Transverse colon (tissue), 4 donors: ENCODE measurements around the gene DYNLT5.

Source experiments
- EP300 ChIP-seq: sonication (generic); formaldehyde crosslinking; IDR thresholded peaks from one replicate; pipeline ENCODE4 v1.6.1; 2017; ENCODE audit warnings: antibody characterized with exemption, low read depth
- POLR2A ChIP-seq: fragments of 450-650 bp; IDR thresholded peaks from one replicate; pipeline ENCODE4 v1.6.1; 2016; ENCODE audit warnings: antibody characterized with exemption, mild to moderate bottlenecking, moderate library complexity
- POLR2AphosphoS5 ChIP-seq, 3 donors: sonication (generic); formaldehyde crosslinking; IDR thresholded peaks; one replicate each; pipeline ENCODE4 v1.6.1; 2016; ENCODE audit warnings: antibody characterized with exemption in 3 of 3
- TF ChIP-seq, protein P1 (sequence below), 5 experiments: fragments of 200-600 bp in 3 of 5; fragments of 450-650 bp in 2 of 5; sonication (generic) in 3 of 5; IDR thresholded peaks; 1 replicate in 2 of 5; 2 replicates in 3 of 5; pipeline ENCODE4 v1.5.1; 2016 to 2017; ENCODE audit warnings: antibody characterized with exemption in 5 of 5, inconsistent platforms in 3 of 5, mild to moderate bottlenecking in 2 of 5, moderate library complexity in 1 of 5

DNA sequence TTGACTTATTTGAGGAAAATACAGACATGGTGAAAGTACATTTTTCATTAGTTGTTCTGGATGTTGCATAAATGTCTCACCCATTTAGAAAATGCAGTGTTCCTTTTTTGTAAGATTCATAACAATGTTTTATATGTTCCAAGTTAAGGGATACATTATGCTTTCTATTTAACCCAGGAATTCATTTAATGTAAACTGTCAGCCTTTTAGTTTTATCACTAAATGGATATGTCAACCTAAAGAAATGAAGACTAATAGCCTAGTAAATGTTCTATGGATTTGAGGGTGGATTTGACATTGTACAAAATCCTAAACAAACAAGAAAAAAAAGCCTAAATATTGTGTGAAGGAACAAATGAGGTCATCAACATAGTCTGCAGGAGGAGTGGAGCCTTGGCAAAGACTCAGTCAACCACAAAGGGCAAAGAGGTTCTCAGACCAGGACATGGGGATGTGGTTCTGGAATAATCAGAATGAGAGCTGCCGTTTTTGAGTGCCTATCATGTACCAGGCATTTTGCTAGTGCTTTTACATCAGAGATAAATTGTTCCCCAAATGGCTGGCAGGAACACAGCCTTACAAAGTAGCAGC is 57.6 kb downstream of the DYNLT5 start:
- TF ChIP-seq, protein P1, sequence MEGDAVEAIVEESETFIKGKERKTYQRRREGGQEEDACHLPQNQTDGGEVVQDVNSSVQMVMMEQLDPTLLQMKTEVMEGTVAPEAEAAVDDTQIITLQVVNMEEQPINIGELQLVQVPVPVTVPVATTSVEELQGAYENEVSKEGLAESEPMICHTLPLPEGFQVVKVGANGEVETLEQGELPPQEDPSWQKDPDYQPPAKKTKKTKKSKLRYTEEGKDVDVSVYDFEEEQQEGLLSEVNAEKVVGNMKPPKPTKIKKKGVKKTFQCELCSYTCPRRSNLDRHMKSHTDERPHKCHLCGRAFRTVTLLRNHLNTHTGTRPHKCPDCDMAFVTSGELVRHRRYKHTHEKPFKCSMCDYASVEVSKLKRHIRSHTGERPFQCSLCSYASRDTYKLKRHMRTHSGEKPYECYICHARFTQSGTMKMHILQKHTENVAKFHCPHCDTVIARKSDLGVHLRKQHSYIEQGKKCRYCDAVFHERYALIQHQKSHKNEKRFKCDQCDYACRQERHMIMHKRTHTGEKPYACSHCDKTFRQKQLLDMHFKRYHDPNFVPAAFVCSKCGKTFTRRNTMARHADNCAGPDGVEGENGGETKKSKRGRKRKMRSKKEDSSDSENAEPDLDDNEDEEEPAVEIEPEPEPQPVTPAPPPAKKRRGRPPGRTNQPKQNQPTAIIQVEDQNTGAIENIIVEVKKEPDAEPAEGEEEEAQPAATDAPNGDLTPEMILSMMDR (IDR thresholded peaks at IDR 0.05) = no peak
- no peak for TF ChIP-seq POLR2AphosphoS5 (IDR thresholded peaks at IDR 0.05)
- no peak for TF ChIP-seq POLR2A
- TF ChIP-seq EP300 = no peak
